Measurements from ENCODE around the gene BRD7.

DNA sequence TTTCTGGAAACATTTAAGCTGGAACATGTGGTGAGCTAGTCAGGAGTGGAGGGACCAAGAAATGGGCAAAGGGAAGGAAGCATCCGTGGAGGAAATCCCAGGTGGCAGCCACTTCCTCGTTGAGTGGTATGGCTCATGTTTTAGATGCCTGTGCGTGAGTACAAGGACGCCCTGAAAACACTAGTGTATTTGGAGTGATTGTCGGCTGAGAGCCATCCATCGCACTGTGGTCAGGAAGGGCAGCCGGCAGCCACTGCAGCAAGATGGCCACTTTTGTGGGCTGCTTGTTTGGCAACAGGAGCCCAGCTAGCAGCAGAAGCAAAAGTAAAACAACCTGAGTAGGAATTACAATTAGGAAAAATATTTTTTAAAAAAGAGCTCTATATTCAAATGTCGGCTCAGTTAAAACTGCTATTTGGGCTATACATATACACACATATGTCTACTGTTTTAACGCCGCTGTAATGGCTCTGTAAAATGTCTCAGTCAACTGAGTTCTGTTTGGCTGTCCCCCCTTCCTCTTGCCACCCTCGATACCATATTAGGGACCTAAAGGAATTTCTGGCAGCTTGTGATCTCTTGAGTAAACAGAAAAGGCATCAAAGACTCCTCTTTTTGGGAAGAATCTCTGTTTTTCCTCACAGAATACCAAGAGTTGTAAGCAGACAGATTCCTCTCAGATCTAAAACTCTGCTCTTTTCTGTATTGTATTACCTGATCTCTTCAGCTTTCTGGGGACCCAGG is 39.2 kb downstream of the BRD7 start:
- TF ChIP-seq, protein P1, sequence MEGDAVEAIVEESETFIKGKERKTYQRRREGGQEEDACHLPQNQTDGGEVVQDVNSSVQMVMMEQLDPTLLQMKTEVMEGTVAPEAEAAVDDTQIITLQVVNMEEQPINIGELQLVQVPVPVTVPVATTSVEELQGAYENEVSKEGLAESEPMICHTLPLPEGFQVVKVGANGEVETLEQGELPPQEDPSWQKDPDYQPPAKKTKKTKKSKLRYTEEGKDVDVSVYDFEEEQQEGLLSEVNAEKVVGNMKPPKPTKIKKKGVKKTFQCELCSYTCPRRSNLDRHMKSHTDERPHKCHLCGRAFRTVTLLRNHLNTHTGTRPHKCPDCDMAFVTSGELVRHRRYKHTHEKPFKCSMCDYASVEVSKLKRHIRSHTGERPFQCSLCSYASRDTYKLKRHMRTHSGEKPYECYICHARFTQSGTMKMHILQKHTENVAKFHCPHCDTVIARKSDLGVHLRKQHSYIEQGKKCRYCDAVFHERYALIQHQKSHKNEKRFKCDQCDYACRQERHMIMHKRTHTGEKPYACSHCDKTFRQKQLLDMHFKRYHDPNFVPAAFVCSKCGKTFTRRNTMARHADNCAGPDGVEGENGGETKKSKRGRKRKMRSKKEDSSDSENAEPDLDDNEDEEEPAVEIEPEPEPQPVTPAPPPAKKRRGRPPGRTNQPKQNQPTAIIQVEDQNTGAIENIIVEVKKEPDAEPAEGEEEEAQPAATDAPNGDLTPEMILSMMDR (conservative IDR thresholded peaks at IDR 0.05; ENCODE audit: low read depth, low read length): no peak
- TF ChIP-seq RAD21 (IDR thresholded peaks at IDR 0.05; ENCODE audit: low read length) (no peak), FOS (IDR thresholded peaks at IDR 0.05; ENCODE audit: low read depth, low read length) (no peak), RFX5 (IDR thresholded peaks at IDR 0.05; ENCODE audit: low read depth, low read length) (no peak), RCOR1 (IDR thresholded peaks at IDR 0.05; ENCODE audit: insufficient replicate concordance, low read length) (no peak), POLR2A (IDR thresholded peaks at IDR 0.05; ENCODE audit: low read depth, low read length) (no peak), SMC3 (IDR thresholded peaks at IDR 0.05; ENCODE audit: low read depth, low read length) (no peak), MAFK (IDR thresholded peaks at IDR 0.05; ENCODE audit: low read depth, low read length) (no peak), CHD1 (IDR thresholded peaks at IDR 0.05; ENCODE audit: low read depth, low read length) (no peak), CEBPB (IDR thresholded peaks at IDR 0.05; ENCODE audit: low read depth, low read length) (no peak), BHLHE40 (IDR thresholded peaks at IDR 0.05; ENCODE audit: low read depth, low read length) (no peak), MXI1 (IDR thresholded peaks at IDR 0.05; ENCODE audit: borderline replicate concordance, low read depth, low read length) (no peak)
- TF ChIP-seq, protein P2, sequence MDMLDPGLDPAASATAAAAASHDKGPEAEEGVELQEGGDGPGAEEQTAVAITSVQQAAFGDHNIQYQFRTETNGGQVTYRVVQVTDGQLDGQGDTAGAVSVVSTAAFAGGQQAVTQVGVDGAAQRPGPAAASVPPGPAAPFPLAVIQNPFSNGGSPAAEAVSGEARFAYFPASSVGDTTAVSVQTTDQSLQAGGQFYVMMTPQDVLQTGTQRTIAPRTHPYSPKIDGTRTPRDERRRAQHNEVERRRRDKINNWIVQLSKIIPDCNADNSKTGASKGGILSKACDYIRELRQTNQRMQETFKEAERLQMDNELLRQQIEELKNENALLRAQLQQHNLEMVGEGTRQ (IDR thresholded peaks at IDR 0.05; ENCODE audit: low read depth, low read length): no peak
- TF ChIP-seq, protein P3, sequence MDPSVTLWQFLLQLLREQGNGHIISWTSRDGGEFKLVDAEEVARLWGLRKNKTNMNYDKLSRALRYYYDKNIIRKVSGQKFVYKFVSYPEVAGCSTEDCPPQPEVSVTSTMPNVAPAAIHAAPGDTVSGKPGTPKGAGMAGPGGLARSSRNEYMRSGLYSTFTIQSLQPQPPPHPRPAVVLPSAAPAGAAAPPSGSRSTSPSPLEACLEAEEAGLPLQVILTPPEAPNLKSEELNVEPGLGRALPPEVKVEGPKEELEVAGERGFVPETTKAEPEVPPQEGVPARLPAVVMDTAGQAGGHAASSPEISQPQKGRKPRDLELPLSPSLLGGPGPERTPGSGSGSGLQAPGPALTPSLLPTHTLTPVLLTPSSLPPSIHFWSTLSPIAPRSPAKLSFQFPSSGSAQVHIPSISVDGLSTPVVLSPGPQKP (IDR thresholded peaks at IDR 0.05; ENCODE audit: borderline replicate concordance, low read depth, low read length): no peak

Data from IMR-90 (cell line).